ENCODE measurements around the gene TP53BP2.

The TP53BP2 gene

GRCh38 chr1:223831755-223832636, 13.8 kb downstream of the TP53BP2 start:
- Histone ChIP-seq H3K27me3 (ENCODE audit: insufficient read depth, low read depth, severe bottlenecking) (no peaks in the 10 kb centered on the region), H3K9me3 (ENCODE audit: severe bottlenecking) (no peaks in the 10 kb centered on the region), H3K36me3 (no peaks in the 10 kb centered on the region), H3K27ac (no peak overlapping the region), H3K4me3 (ENCODE audit: low read depth, low read length) (no peak overlapping the region)
- TF ChIP-seq CTCF (IDR thresholded peaks at IDR 0.05; ENCODE audit: low read depth, low read length), result no peak
- DNase-seq, result no peak

DNA sequence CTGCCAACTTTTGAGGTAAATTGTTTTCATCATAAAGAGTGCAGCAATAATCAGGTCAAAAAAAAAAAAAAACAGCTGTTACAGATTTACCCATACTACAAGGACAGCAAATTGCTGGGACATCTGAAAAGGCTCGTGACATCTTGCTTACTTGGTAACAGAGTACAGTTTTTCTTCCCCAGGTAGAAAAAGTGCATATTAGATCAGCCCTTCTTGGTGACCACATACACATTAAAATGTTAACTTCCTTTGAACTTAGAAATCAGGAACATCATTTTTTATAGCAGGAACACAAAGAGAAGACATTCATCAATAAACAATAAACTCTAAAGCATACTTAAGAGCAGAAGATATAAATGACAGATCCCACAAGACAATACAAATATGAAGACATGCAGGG, 16.1 kb downstream of the TP53BP2 start:
- no peaks in the 10 kb centered on the region for H3K36me3 ChIP-seq
- no peak for TF ChIP-seq CTCF (IDR thresholded peaks at IDR 0.05; ENCODE audit: low read depth, low read length)
- no peak overlapping the region for H3K27ac ChIP-seq
- H3K27me3 ChIP-seq (ENCODE audit: insufficient read depth, low read depth, severe bottlenecking), result no peaks in the 10 kb centered on the region
- DNase-seq, result no peak
- H3K4me3 ChIP-seq (ENCODE audit: low read depth, low read length), result no peak overlapping the region
- no peaks in the 10 kb centered on the region for H3K9me3 ChIP-seq (ENCODE audit: severe bottlenecking)

GRCh38 chr1:223828162-223828848, 17.4 kb downstream of the TP53BP2 start:
- Histone ChIP-seq H3K36me3 (no peaks in the 10 kb centered on the region), H3K9me3 (ENCODE audit: severe bottlenecking) (no peaks in the 10 kb centered on the region), H3K27ac (no peak overlapping the region), H3K4me3 (ENCODE audit: low read depth, low read length) (no peak overlapping the region), H3K27me3 (ENCODE audit: insufficient read depth, low read depth, severe bottlenecking) (no peaks in the 10 kb centered on the region)
- no peak for TF ChIP-seq CTCF (IDR thresholded peaks at IDR 0.05; ENCODE audit: low read depth, low read length)
- no peak for DNase-seq

- Histone ChIP-seq H3K9me3 (ENCODE audit: severe bottlenecking) (no peaks in the 10 kb centered on the region), H3K36me3 (no peaks in the 10 kb centered on the region), H3K4me3 (ENCODE audit: low read depth, low read length) (no peak overlapping the region), H3K27me3 (ENCODE audit: insufficient read depth, low read depth, severe bottlenecking) (no peaks in the 10 kb centered on the region), H3K27ac (no peak overlapping the region)
- TF ChIP-seq CTCF (IDR thresholded peaks at IDR 0.05; ENCODE audit: low read depth, low read length), result no peak
- DNase-seq, result no peak
These were observed 18.5 kb downstream of the TP53BP2 start for GRCh38 chr1:223827193-223827663.

- no peak overlapping the region for H3K4me3 ChIP-seq (ENCODE audit: low read depth, low read length)
- no peaks in the 10 kb centered on the region for H3K9me3 ChIP-seq (ENCODE audit: severe bottlenecking)
- H3K36me3 ChIP-seq, result no peaks in the 10 kb centered on the region
- H3K27me3 ChIP-seq (ENCODE audit: insufficient read depth, low read depth, severe bottlenecking), result no peaks in the 10 kb centered on the region
- no peak overlapping the region for H3K27ac ChIP-seq
- TF ChIP-seq CTCF (IDR thresholded peaks at IDR 0.05; ENCODE audit: low read depth, low read length), result no peak
- DNase-seq, result no peak
These were observed 19.7 kb downstream of the TP53BP2 start for GRCh38 chr1:223825767-223826748.

Data from WERI-Rb-1 (cell line).